Cardiac fibroblast (primary cell): ENCODE measurements around the gene PNMA8C.

Experiments
- DNase-seq, 2 donors: peaks; one replicate each; pipeline versions ENCODE4 v3.0.0 to v3.0.0-alpha.2; 2010; ENCODE audit warnings: low read depth in 2 of 2
- H3K4me3 ChIP-seq, 2 donors: replicated peaks in 1 of 2; 1 replicate in 1 of 2; 2 replicates in 1 of 2; pipeline ENCODE4 v1.5.1; 2011; ENCODE audit warnings: low read depth in 2 of 2, low read length in 2 of 2, mild to moderate bottlenecking in 2 of 2, moderate library complexity in 1 of 2
- TF ChIP-seq, protein P1 (sequence below): IDR thresholded peaks from one replicate; pipeline ENCODE4 v1.5.1; 2011; ENCODE audit warnings: low read depth, mild to moderate bottlenecking, low read length, inconsistent platforms

The PNMA8C gene

DNA sequence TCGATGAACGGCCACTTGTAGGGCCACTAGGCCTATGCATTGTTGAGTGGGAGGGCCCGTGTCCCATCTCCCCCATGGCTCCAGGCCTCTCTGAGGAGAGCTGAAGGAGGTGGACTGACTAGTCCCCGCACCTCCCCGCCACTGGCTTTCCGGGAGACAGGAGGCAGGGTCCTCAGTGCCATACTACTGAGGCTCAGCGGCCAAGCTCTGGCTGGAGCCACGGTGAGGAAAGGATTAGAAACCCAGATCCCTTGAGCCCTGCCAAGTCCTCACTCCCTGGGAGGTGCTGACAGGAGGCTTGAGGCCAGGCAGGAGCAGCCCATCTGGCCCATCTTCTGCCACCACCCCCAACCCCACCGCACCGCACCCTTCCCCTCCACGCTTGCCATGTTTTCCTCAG, 44.3 kb downstream of the PNMA8C start:
- TF ChIP-seq, protein P1, sequence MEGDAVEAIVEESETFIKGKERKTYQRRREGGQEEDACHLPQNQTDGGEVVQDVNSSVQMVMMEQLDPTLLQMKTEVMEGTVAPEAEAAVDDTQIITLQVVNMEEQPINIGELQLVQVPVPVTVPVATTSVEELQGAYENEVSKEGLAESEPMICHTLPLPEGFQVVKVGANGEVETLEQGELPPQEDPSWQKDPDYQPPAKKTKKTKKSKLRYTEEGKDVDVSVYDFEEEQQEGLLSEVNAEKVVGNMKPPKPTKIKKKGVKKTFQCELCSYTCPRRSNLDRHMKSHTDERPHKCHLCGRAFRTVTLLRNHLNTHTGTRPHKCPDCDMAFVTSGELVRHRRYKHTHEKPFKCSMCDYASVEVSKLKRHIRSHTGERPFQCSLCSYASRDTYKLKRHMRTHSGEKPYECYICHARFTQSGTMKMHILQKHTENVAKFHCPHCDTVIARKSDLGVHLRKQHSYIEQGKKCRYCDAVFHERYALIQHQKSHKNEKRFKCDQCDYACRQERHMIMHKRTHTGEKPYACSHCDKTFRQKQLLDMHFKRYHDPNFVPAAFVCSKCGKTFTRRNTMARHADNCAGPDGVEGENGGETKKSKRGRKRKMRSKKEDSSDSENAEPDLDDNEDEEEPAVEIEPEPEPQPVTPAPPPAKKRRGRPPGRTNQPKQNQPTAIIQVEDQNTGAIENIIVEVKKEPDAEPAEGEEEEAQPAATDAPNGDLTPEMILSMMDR = no peak
- no peak for DNase-seq
- H3K4me3 ChIP-seq = no peak overlapping the region

DNA sequence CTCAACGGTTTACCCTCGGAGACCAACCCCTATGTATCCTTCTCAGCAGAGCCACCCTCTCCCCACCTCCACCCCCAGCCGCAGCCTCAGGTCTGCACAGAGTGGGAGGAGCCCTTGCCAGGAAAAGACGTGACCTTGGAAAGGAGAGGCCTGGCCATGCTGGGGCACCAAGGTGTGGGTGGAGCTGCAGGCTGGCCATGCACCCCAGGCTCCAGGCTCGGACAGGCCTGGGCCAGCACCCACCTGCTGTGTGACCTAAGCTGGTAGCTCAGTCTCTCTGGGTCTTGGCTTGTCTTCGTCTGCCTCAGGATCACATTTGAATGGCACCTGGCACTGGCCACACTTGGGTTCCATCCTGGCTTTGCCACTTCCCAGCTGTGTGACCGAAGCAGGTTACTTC, 44.9 kb downstream of the PNMA8C start:
- no peak overlapping the region for H3K4me3 ChIP-seq
- TF ChIP-seq, protein P1 = no peak
- no peak for DNase-seq

DNA sequence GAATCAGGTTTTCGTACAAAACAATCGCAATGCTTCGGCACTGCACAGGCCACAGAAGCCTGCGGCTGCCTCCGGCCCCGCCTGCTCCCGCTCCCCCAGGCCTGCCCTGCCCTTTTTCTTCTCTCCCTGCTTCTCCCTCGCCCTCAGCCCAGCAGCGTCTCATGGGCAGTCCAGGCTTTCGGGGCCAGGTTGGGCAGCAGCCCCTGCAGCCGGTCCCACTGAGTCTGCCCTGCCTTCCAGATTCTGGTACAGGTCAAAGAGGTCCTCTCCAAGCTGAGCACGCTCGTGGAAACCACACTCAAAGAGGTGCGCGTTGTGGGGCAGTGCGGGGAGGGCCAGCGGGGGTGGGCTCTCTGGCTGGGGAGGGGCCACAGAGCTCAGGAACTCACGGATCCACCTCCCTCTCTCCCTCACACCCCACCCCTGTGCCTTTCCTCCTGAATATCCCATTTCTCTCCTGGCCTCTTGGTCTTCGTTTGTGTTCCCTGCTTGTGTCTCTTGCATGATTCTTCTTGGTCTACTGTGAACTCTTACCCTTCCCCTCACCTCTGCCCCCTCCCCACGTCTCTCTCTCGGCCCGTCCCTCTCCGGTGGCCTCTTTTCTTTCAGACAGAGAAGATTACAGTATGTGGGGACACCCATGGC, 45.4 kb downstream of the PNMA8C start:
- no peak for DNase-seq
- TF ChIP-seq, protein P1 = no peak
- H3K4me3 ChIP-seq = no peak overlapping the region

DNA sequence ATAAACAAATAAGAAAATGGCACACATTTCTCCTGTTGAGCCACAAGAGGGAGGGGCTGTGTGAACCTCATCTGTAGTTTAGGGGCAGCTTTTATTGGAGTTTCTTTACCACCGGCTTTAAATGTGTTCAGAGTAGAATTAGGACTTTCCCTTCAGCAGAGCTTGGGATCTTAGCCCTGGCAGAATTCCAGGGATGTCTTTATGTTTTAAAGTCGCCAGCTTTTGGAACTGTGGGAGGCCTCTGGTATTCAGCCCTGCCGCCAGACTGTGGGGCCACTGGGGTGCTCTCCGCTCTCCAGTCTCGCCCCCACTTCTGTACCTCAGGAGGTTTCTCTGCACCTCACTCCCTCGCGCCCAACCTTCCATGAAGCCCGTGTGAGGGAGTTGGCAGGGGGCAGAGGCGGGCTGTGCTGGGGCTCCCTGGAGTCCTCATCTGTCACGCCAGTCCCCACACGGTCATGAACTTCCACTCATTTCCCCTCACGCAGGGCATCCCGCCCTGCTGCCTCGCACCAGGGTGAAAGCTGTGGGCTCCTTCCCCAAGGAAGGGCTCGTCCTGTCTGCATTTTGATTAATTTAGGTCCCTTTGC, 46.9 kb downstream of the PNMA8C start:
- TF ChIP-seq, protein P1 = no peak
- H3K4me3 ChIP-seq = no peak overlapping the region
- DNase-seq = no peak

DNA sequence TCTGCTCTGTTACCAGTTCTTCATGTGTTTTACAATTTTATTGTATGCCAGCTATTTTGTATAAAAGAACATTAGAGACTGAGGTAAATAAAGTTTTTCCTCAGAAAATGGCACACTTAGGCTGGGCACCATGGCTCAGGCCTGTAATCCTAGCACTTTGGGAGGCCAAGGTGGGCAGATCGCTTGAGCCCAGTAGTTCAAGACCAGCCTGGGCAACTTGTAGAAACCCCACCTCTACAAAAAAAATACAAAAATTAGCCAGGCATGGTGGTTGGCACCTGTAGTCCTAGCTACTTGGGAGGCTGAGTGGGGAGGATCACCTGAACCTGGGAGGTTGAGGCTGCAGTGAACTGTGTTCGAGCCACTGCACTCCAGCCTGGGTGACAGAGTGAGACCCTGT, 47.4 kb downstream of the PNMA8C start:
- no peak overlapping the region for H3K4me3 ChIP-seq
- TF ChIP-seq, protein P1 = no peak
- no peak for DNase-seq

DNA sequence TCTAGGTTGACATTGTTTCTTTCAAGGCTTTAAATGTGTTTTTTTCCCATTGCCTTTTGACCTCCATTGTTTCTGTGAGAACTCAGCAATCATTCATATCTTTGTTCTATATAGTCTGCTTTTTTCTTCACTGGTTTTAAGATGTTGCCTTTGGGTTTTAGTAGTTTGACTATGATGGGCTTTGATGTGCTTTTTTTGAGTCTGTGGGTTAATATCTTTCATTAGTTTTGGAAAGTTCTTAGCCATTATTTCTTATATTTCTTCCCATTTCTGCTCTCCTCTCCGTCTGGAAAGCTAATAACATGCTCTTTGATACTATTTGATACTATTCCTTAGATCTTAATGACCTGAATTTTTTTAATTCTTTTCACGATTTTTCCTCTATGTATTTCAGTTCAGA, 48.0 kb downstream of the PNMA8C start:
- DNase-seq = no peak
- H3K4me3 ChIP-seq = no peak overlapping the region
- TF ChIP-seq, protein P1 = no peak
